ENCODE measurements around the gene NFIB.

GRCh38 chr9:14207352-14207995, 106.5 kb downstream of the NFIB start:
- TF ChIP-seq CTCF (IDR thresholded peaks at IDR 0.05), result no peak
- no peak for TF ChIP-seq ZFX (IDR thresholded peaks at IDR 0.05; ENCODE audit: borderline replicate concordance)

All from 22Rv1 (cell line).